Endothelial cell of umbilical vein (primary cell): ENCODE results near the gene TPD52L2. TPM values are rescaled to one million over a fixed set of nuclear protein-coding genes. Genes with fewer than 3 reads are reported as not detected.

Experiments
- BruUV-seq: library from RNA; stranded (reverse); fragments of 400-500 nt; replicated peaks from 2 replicates; lab custom pipeline; 2021; lab: Mats Ljungman, UMichigan
- CTCF ChIA-PET: fragments of 300-600, 350-600 bp; sonication (Branson Sonifier 250); formaldehyde crosslinking; loops from one replicate; lab custom pipeline; 2021; ENCODE audit warnings: antibody characterized with exemption, inconsistent platforms; lab: Charles Lee
- POLR2A ChIA-PET: fragments of 300-600, 350-600 bp; sonication (Branson Sonifier 250); formaldehyde crosslinking; loops from one replicate; lab custom pipeline; 2021; ENCODE audit warnings: antibody characterized with exemption, inconsistent platforms; lab: Charles Lee
- DNase-seq: peaks from one replicate; pipeline ENCODE4 v3.0.0-alpha.2; 2011; ENCODE audit warnings: low read depth, low spot score
- FAIRE-seq: peaks from 2 replicates; lab custom pipeline; 2011; peaks lifted over from hg19 to GRCh38; lab: Jason Lieb, UNC
- H2AFZ ChIP-seq: 2 replicates; pipeline ENCODE4 v1.6.0; 2012; ENCODE audit warnings: low read depth, low read length, control low read depth, inconsistent platforms
- H3K27ac ChIP-seq: 2 replicates; pipeline ENCODE4 v1.5.1; 2011; ENCODE audit warnings: low read depth, mild to moderate bottlenecking, control low read depth, low read length, moderate library complexity; ENCODE audit not compliant: insufficient read depth
- H3K27me3 ChIP-seq, 2 experiments: 2 replicates each; pipeline versions ENCODE4 v1.6.0 to v1.6.1; 2011; ENCODE audit warnings: low read length in 2 of 2, mixed read lengths in 1 of 2; ENCODE audit not compliant: control insufficient read depth in 2 of 2, insufficient read depth in 2 of 2
- H3K36me3 ChIP-seq, 2 experiments: 2 replicates in 1 of 2; 3 replicates in 1 of 2; pipeline ENCODE4 v1.5.1; 2011; ENCODE audit warnings: low read length in 2 of 2, mild to moderate bottlenecking in 1 of 2, moderate library complexity in 1 of 2; ENCODE audit not compliant: control insufficient read depth in 2 of 2, insufficient read depth in 2 of 2; ENCODE audit errors: extremely low read depth in 1 of 2
- H3K4me1 ChIP-seq: 3 replicates; pipeline ENCODE4 v1.5.1; 2011; ENCODE audit warnings: mild to moderate bottlenecking, low read length; ENCODE audit not compliant: control insufficient read depth, insufficient read depth; ENCODE audit errors: extremely low read depth
- H3K4me2 ChIP-seq: 2 replicates; pipeline ENCODE4 v1.6.1; 2011; ENCODE audit warnings: low read length, control low read depth, mixed read lengths; ENCODE audit not compliant: insufficient read depth
- H3K4me3 ChIP-seq, 3 experiments: fragments of 200-600 bp in 1 of 3; sonication (generic), shearing (Covaris generic) in 1 of 3; replicated peaks in 1 of 3; 2 replicates each; pipeline ENCODE4 v1.5.1; 2011 to 2016; ENCODE audit warnings: control low read depth in 3 of 3, low read length in 3 of 3, mild to moderate bottlenecking in 2 of 3, inconsistent platforms in 1 of 3, low read depth in 1 of 3, moderate library complexity in 1 of 3; ENCODE audit not compliant: insufficient read depth in 1 of 3
- H3K79me2 ChIP-seq: 2 replicates; pipeline ENCODE4 v1.6.0; 2012; ENCODE audit warnings: low read length, inconsistent platforms; ENCODE audit not compliant: control insufficient read depth, insufficient read depth
- H3K9ac ChIP-seq: replicated peaks from 2 replicates; pipeline ENCODE3; 2011; ENCODE audit warnings: low read length, control low read depth; ENCODE audit not compliant: insufficient read depth; ENCODE audit errors: extremely low read depth
- H3K9me1 ChIP-seq: replicated peaks from 3 replicates; pipeline ENCODE4 v1.6.0; 2011; ENCODE audit warnings: mild to moderate bottlenecking, low read length; ENCODE audit not compliant: control insufficient read depth, insufficient read depth; ENCODE audit errors: extremely low read depth
- H3K9me3 ChIP-seq: replicated peaks from 2 replicates; pipeline ENCODE4 v1.5.1; 2012; ENCODE audit warnings: low read length, inconsistent platforms; ENCODE audit not compliant: control insufficient read depth, insufficient read depth
- H4K20me1 ChIP-seq: replicated peaks from 2 replicates; pipeline ENCODE3; 2011; ENCODE audit warnings: mild to moderate bottlenecking, low read length; ENCODE audit not compliant: control insufficient read depth, insufficient read depth; ENCODE audit errors: extremely low read depth
- EZH2 ChIP-seq: IDR thresholded peaks from 2 replicates; pipeline ENCODE4 v1.6.1; 2012; ENCODE audit warnings: borderline replicate concordance, low read depth, mild to moderate bottlenecking, moderate library complexity, low read length, inconsistent platforms; ENCODE audit not compliant: severe bottlenecking
- FOS ChIP-seq: IDR thresholded peaks from 2 replicates; pipeline ENCODE4 v1.6.1; 2011; ENCODE audit warnings: mild to moderate bottlenecking, low read length, moderate library complexity, borderline replicate concordance; ENCODE audit not compliant: insufficient read depth
- GATA2 ChIP-seq: IDR thresholded peaks from 2 replicates; pipeline ENCODE4 v1.7.0; 2011; ENCODE audit warnings: low read depth, mild to moderate bottlenecking, moderate library complexity, mixed read lengths, low read length; ENCODE audit not compliant: insufficient read length, insufficient read depth
- MYC ChIP-seq: IDR thresholded peaks from one replicate; pipeline ENCODE4 v1.6.1; 2011; ENCODE audit warnings: mild to moderate bottlenecking, low read depth, low read length
- POLR2A ChIP-seq: IDR thresholded peaks from 2 replicates; pipeline ENCODE4 v1.6.1; 2012; ENCODE audit warnings: low read depth, mild to moderate bottlenecking, control low read depth, low read length
- POLR2AphosphoS5 ChIP-seq: IDR thresholded peaks from 2 replicates; pipeline ENCODE4 v1.6.1; 2012; ENCODE audit warnings: low read depth, mild to moderate bottlenecking, control low read depth, low read length, moderate library complexity; ENCODE audit not compliant: insufficient read depth
- dilution Hi-C: fragments of 300-500 bp; cut with MboI; formaldehyde crosslinking; loops from one replicate; pipeline ENCODE4 v1.15.0; 2019; ENCODE audit warnings: low sequenced_read_pairs; ENCODE audit not compliant: extremely low pct_ligation_motif_present
- intact Hi-C: fragments of 100-400 bp; cut with micrococcal nuclease; formaldehyde crosslinking; loops from one replicate; pipeline ENCODE4 v1.10.0; 2022
- polyA plus RNA-seq, 4 experiments: library from polyadenylated mRNA; depleted of rRNA in 3 of 4; stranded (reverse) in 3 of 4; unstranded in 1 of 4; fragments of >200 nt; gene quantifications; 2 replicates each; pipeline versions ENCODE4 v1.2.1 to v1.2.3, GENCODE V29; 2011 to 2012; ENCODE audit warnings: missing spikeins in 1 of 4
- total RNA-seq: library from RNA; stranded (reverse); gene quantifications from 2 replicates; pipeline ENCODE4 v1.2.3, GENCODE V29; 2021
- TF ChIP-seq, protein P1 (sequence below), 2 donors: IDR thresholded peaks; 1 replicate in 1 of 2; 2 replicates in 1 of 2; pipeline ENCODE4 v1.5.1; 2011; ENCODE audit warnings: low read length in 2 of 2, mild to moderate bottlenecking in 2 of 2, moderate library complexity in 2 of 2, control low read depth in 1 of 2, inconsistent platforms in 1 of 2, low read depth in 1 of 2; ENCODE audit not compliant: insufficient read depth in 1 of 2; ENCODE audit errors: extremely low read depth in 1 of 2
- TF ChIP-seq, protein P2 (sequence below): IDR thresholded peaks from 2 replicates; pipeline ENCODE4 v1.6.1; 2011; ENCODE audit not compliant: insufficient read depth, insufficient read length

The TPD52L2 gene
- total and polyA plus RNA-seq, 2 donors (not counting 3 experiments of a cell fraction or from before 2014, with no cell fraction given): 123 to 142 TPM

DNA sequence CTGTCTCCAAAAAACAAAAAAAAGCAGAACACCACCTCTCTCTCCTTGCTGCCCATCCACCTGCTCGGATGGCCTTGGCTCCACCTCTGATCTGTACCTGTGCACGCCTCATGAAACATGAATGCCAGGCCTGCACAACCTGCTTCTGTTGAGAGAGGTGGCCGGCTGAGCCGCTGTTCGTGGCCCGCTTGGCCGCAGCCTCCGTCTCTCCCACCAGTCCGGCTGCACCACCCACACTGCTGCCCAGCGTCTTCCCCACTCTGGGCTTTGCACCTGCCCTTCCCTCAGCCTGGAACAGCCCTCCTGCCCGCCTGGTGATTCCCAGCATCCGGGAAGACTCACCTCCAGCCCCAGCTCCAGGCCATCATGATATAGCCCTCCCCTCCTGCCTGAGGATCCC is 21.8 kb upstream of the TPD52L2 start:
- Histone ChIP-seq H3K9me1 (no peaks in the 10 kb centered on the region), H3K27me3 (no peaks in the 10 kb centered on the region), H4K20me1 (no peaks in the 10 kb centered on the region), H3K36me3 (no peaks in the 10 kb centered on the region), H3K4me2 (no peak overlapping the region), H2AFZ (no peak overlapping the region), H3K4me1 (peaks cover 23% of the 10 kb centered on the region), H3K4me3 (no peak overlapping the region), H3K9me3 (no peaks in the 10 kb centered on the region), H3K79me2 (no peaks in the 10 kb centered on the region), H3K9ac (no peak overlapping the region), H3K27ac (no peak overlapping the region)
- DNase-seq: no peak
- ChIA-PET CTCF (no interaction called here), POLR2A (no interaction called here)
- BruUV-seq: no TSS peak
- TF ChIP-seq MYC (no peak), FOS (no peak), POLR2A (no peak), EZH2 (no peak), GATA2 (no peak), POLR2AphosphoS5 (no peak)
- TF ChIP-seq, protein P1, sequence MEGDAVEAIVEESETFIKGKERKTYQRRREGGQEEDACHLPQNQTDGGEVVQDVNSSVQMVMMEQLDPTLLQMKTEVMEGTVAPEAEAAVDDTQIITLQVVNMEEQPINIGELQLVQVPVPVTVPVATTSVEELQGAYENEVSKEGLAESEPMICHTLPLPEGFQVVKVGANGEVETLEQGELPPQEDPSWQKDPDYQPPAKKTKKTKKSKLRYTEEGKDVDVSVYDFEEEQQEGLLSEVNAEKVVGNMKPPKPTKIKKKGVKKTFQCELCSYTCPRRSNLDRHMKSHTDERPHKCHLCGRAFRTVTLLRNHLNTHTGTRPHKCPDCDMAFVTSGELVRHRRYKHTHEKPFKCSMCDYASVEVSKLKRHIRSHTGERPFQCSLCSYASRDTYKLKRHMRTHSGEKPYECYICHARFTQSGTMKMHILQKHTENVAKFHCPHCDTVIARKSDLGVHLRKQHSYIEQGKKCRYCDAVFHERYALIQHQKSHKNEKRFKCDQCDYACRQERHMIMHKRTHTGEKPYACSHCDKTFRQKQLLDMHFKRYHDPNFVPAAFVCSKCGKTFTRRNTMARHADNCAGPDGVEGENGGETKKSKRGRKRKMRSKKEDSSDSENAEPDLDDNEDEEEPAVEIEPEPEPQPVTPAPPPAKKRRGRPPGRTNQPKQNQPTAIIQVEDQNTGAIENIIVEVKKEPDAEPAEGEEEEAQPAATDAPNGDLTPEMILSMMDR (IDR thresholded peaks at IDR 0.05; ENCODE audit: extremely low read depth in 1 of 2, insufficient read depth in 1 of 2, low read depth in 1 of 2, low read length in 2 of 2): no peak
- TF ChIP-seq, protein P2, sequence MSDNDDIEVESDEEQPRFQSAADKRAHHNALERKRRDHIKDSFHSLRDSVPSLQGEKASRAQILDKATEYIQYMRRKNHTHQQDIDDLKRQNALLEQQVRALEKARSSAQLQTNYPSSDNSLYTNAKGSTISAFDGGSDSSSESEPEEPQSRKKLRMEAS: no peak
- intact Hi-C loops (no loop called here), dilution Hi-C loops (no loop called here)
- FAIRE-seq: no peak
